Trophoblast cell (in vitro differentiated cells and primary cell): ENCODE measurements around the gene MOB1B. TPM values are rescaled to one million over a fixed set of nuclear protein-coding genes. Genes with fewer than 3 reads are reported as not detected.

Experiments
- DNase-seq, 2 donors: peaks; one replicate each; pipeline ENCODE4 v3.0.0-alpha.2; 2016
- H2AFZ ChIP-seq: 2 replicates; pipeline ENCODE4 v1.6.1; 2013; ENCODE audit warnings: low read length, moderate library complexity, mild to moderate bottlenecking; ENCODE audit not compliant: insufficient read depth, poor library complexity
- H2AK5ac ChIP-seq: 2 replicates; pipeline ENCODE4 v1.6.1; 2013; ENCODE audit warnings: mild to moderate bottlenecking, low read length
- H2BK120ac ChIP-seq: 2 replicates; pipeline ENCODE4 v1.6.1; 2013; ENCODE audit warnings: low read length, mild to moderate bottlenecking, moderate library complexity; ENCODE audit not compliant: insufficient read depth, poor library complexity
- H2BK12ac ChIP-seq: 2 replicates; pipeline ENCODE4 v1.6.1; 2013; ENCODE audit warnings: mild to moderate bottlenecking, low read length, moderate library complexity
- H2BK5ac ChIP-seq: 2 replicates; pipeline ENCODE4 v1.6.1; 2013; ENCODE audit warnings: low read length, low read depth, moderate library complexity, mild to moderate bottlenecking; ENCODE audit not compliant: poor library complexity
- H3K14ac ChIP-seq: 2 replicates; pipeline ENCODE4 v1.6.1; 2013; ENCODE audit warnings: mild to moderate bottlenecking, low read length
- H3K18ac ChIP-seq: 2 replicates; pipeline ENCODE4 v1.6.1; 2013; ENCODE audit warnings: mild to moderate bottlenecking, low read length
- H3K23ac ChIP-seq: 2 replicates; pipeline ENCODE4 v1.6.1; 2013; ENCODE audit warnings: low read length
- H3K27ac ChIP-seq: 2 replicates; pipeline ENCODE4 v1.5.1; 2013; ENCODE audit warnings: low read depth, mild to moderate bottlenecking, inconsistent platforms, low read length, moderate library complexity
- H3K27me3 ChIP-seq: 2 replicates; pipeline ENCODE4 v1.6.1; 2013; ENCODE audit warnings: inconsistent platforms, mild to moderate bottlenecking, low read length, moderate library complexity; ENCODE audit not compliant: insufficient read depth
- H3K36me3 ChIP-seq, 2 experiments: 1 replicate in 1 of 2; 2 replicates in 1 of 2; pipeline ENCODE4 v1.6.1; 2013; ENCODE audit warnings: low read length in 2 of 2, mild to moderate bottlenecking in 2 of 2, moderate library complexity in 1 of 2; ENCODE audit not compliant: insufficient read depth in 2 of 2, control insufficient read depth in 1 of 2
- H3K4ac ChIP-seq: 2 replicates; pipeline ENCODE4 v1.6.1; 2013; ENCODE audit warnings: low read depth, mild to moderate bottlenecking, low read length, moderate library complexity
- H3K4me1 ChIP-seq, 2 experiments: 1 replicate in 1 of 2; 2 replicates in 1 of 2; pipeline ENCODE4 v1.6.1; 2013; ENCODE audit warnings: low read length in 2 of 2, mild to moderate bottlenecking in 2 of 2, moderate library complexity in 1 of 2; ENCODE audit not compliant: insufficient read depth in 2 of 2, control insufficient read depth in 1 of 2
- H3K4me2 ChIP-seq: 2 replicates; pipeline ENCODE4 v1.6.1; 2013; ENCODE audit warnings: inconsistent platforms, mild to moderate bottlenecking, low read length, moderate library complexity
- H3K4me3 ChIP-seq: 2 replicates; pipeline ENCODE4 v1.5.1; 2013; ENCODE audit warnings: mild to moderate bottlenecking, low read depth, low read length, inconsistent platforms
- H3K79me1 ChIP-seq: one replicate; pipeline ENCODE4 v1.6.1; 2013; ENCODE audit warnings: low read length
- H3K79me2 ChIP-seq: 2 replicates; pipeline ENCODE4 v1.6.1; 2013; ENCODE audit warnings: low read length, mild to moderate bottlenecking; ENCODE audit not compliant: control insufficient read depth, insufficient read depth, poor library complexity
- H3K9ac ChIP-seq: 2 replicates; pipeline ENCODE4 v1.6.1; 2013; ENCODE audit warnings: mild to moderate bottlenecking, low read length
- H3K9me3 ChIP-seq: 2 replicates; pipeline ENCODE4 v1.6.1; 2013; ENCODE audit warnings: low read depth, mild to moderate bottlenecking, control low read depth, inconsistent platforms, low read length; ENCODE audit not compliant: insufficient read depth
- H4K12ac ChIP-seq: 2 replicates; pipeline ENCODE4 v1.6.1; 2013; ENCODE audit warnings: low read depth, mild to moderate bottlenecking, low read length, moderate library complexity
- H4K8ac ChIP-seq: 2 replicates; pipeline ENCODE4 v1.6.1; 2013; ENCODE audit warnings: low read depth, mild to moderate bottlenecking, low read length, moderate library complexity
- H4K91ac ChIP-seq: one replicate; pipeline ENCODE4 v1.6.1; 2013; ENCODE audit warnings: low read depth, mild to moderate bottlenecking, low read length, moderate library complexity
- WGBS: extraction: QIAGEN DNeasy Blood & Tissue Kit; methylation state at CpG from one replicate; pipeline ENCODE4 v1.1.7; 2013; ENCODE audit warnings: missing lambda C conversion rate; ENCODE audit not compliant: insufficient read length, insufficient coverage; ENCODE audit errors: extremely low coverage; 5-methylcytosine and 5-hydroxymethylcytosine counted together
- polyA plus RNA-seq: library from polyadenylated mRNA; stranded (reverse); fragments of 200-250 nt; gene quantifications from 2 replicates; pipeline ENCODE4 v1.2.3, GENCODE V29; 2013

MOB1B gene
- polyA plus RNA-seq, result 12.1 and 12.2 TPM in 2 replicates

GRCh38 chr4:70901984-70902576 is at the start of gene MOB1B:
Gene MOB1B, plus strand, starts transcription at chr4:70902369. Its CDS starts 168 bp downstream, at chr4:70902537.
- Histone ChIP-seq H3K9me3 (no peaks in the 10 kb centered on the region), H3K4me1 (no peaks in the 10 kb centered on the region), H3K14ac (peak within 1 kb of the TSS; percentile 68), H4K12ac (peak within 1 kb of the TSS; percentile 46), H2BK120ac (peak within 1 kb of the TSS; percentile 54), H2AK5ac (no peak within 1 kb of the TSS), H3K18ac (peak within 1 kb of the TSS; percentile 60), H3K9ac (peak within 1 kb of the TSS; percentile 74), H3K4me3 (peak within 1 kb of the TSS; percentile 85), H2BK12ac (no peak within 1 kb of the TSS), H3K23ac (no peak within 1 kb of the TSS), H3K4me2 (peak within 1 kb of the TSS; percentile 98), H3K4ac (peak within 1 kb of the TSS; percentile 35), H3K79me2 (peaks cover 5% of the 10 kb centered on the region), H3K27me3 (no peaks in the 10 kb centered on the region), H3K36me3 (peaks cover 4 to 12% of the 10 kb centered on the region in 2 experiments), H3K27ac (peak within 1 kb of the TSS; percentile 63), H2BK5ac (peak within 1 kb of the TSS; percentile 60), H4K8ac (peak within 1 kb of the TSS; percentile 78), H2AFZ (peak within 1 kb of the TSS; percentile 69), H3K79me1 (peaks cover 8% of the 10 kb centered on the region), H4K91ac (peak within 1 kb of the TSS; percentile 49)
- DNase-seq, result peak; percentile 72 to 83
- WGBS, result no CpG with 5 or more reads among the region's 47 CpGs

DNA sequence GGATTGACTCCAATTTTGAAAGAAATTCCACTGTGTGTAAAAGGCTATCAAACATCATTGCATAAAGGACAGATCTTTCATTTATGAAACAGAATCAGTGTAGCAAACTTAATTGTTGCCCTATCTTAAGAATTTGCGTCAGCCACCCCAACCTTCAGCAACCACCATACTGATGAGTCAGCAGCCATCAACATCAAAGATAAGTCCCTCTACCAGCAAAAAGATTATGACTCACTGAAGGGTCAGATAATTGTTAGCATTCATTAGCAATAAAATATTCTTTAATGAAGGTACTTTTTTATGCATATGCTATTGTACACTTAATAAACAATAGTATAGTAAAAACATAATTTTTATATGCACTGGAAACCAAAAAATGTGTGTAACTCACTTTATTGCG is 46.7 kb upstream of the MOB1B start:
- no CpG with 5 or more reads among the region's 2 CpGs for WGBS
- no peaks in the 10 kb centered on the region for H3K79me1 ChIP-seq
- DNase-seq, result no peak
- H4K12ac ChIP-seq, result no peak overlapping the region
- H3K36me3 ChIP-seq, result no peaks in the 10 kb centered on the region
- H3K27ac ChIP-seq, result no peak overlapping the region
- H3K27me3 ChIP-seq, result no peaks in the 10 kb centered on the region
- H3K9me3 ChIP-seq, result no peaks in the 10 kb centered on the region
- no peak overlapping the region for H3K23ac ChIP-seq
- no peak overlapping the region for H3K4ac ChIP-seq
- no peak overlapping the region for H2BK120ac ChIP-seq
- H2AFZ ChIP-seq, result no peak overlapping the region
- no peak overlapping the region for H3K9ac ChIP-seq
- no peak overlapping the region for H3K4me2 ChIP-seq
- H2BK5ac ChIP-seq, result no peak overlapping the region
- H4K91ac ChIP-seq, result no peak overlapping the region
- H3K18ac ChIP-seq, result no peak overlapping the region
- H2BK12ac ChIP-seq, result no peak overlapping the region
- no peaks in the 10 kb centered on the region for H3K4me1 ChIP-seq
- H3K79me2 ChIP-seq, result no peaks in the 10 kb centered on the region
- no peak overlapping the region for H4K8ac ChIP-seq
- no peak overlapping the region for H3K14ac ChIP-seq
- no peak overlapping the region for H2AK5ac ChIP-seq
- no peak overlapping the region for H3K4me3 ChIP-seq

DNA sequence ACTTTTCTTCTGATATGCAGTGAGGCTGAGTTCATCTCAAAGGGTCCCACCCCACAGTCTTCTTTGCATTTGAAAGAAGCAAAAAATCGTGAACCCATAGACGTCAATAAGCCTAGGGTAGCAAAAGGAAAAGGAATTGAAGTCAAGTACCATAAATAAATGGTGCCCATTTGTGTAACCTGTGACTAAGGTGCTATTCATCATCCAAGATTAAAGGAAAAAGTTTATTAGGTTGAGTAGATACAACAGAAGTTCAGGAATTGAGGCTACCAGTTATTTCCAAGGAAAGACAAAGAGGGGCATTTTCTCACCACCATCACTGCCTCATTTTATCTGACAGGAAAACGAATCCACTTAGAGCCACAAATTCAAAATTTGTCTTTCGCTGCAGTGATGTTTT is 43.7 kb upstream of the MOB1B start:
- Histone ChIP-seq H3K36me3 (no peaks in the 10 kb centered on the region), H3K14ac (no peak overlapping the region), H4K8ac (no peak overlapping the region), H3K9ac (no peak overlapping the region), H3K9me3 (no peaks in the 10 kb centered on the region), H4K12ac (no peak overlapping the region), H3K27ac (no peak overlapping the region), H3K4ac (no peak overlapping the region), H2BK12ac (no peak overlapping the region), H3K27me3 (no peaks in the 10 kb centered on the region), H2BK120ac (no peak overlapping the region), H2BK5ac (no peak overlapping the region), H3K23ac (no peak overlapping the region), H3K4me2 (no peak overlapping the region), H2AK5ac (no peak overlapping the region), H4K91ac (no peak overlapping the region), H3K79me2 (no peaks in the 10 kb centered on the region), H2AFZ (no peak overlapping the region), H3K18ac (no peak overlapping the region), H3K4me1 (no peaks in the 10 kb centered on the region), H3K79me1 (no peaks in the 10 kb centered on the region), H3K4me3 (no peak overlapping the region)
- WGBS, result no CpG with 5 or more reads among the region's 4 CpGs
- DNase-seq, result no peak

- Histone ChIP-seq H3K27ac (no peak overlapping the region), H3K27me3 (no peaks in the 10 kb centered on the region), H2AK5ac (no peak overlapping the region)
These were observed 43.1 kb upstream of the MOB1B start for GRCh38 chr4:70859066-70859465.

More at GRCh38 chr4:70859066-70859465, 43.1 kb upstream of the MOB1B start:
- H3K4me1 ChIP-seq, result no peaks in the 10 kb centered on the region
- H2BK120ac ChIP-seq, result no peak overlapping the region
- no peak overlapping the region for H3K4ac ChIP-seq
- H4K91ac ChIP-seq, result no peak overlapping the region
- H3K9ac ChIP-seq, result no peak overlapping the region
- no peak overlapping the region for H4K8ac ChIP-seq
- no peak overlapping the region for H3K14ac ChIP-seq
- no peaks in the 10 kb centered on the region for H3K79me2 ChIP-seq
- H2BK12ac ChIP-seq, result no peak overlapping the region
- no peak overlapping the region for H3K4me2 ChIP-seq
- H3K9me3 ChIP-seq, result no peaks in the 10 kb centered on the region
- no CpG with 5 or more reads among the region's 1 CpG for WGBS
- no peaks in the 10 kb centered on the region for H3K79me1 ChIP-seq
- H3K23ac ChIP-seq, result no peak overlapping the region
- no peak overlapping the region for H2AFZ ChIP-seq
- no peaks in the 10 kb centered on the region for H3K36me3 ChIP-seq
- no peak for DNase-seq
- no peak overlapping the region for H3K18ac ChIP-seq
- H4K12ac ChIP-seq, result no peak overlapping the region
- no peak overlapping the region for H2BK5ac ChIP-seq
- H3K4me3 ChIP-seq, result no peak overlapping the region
